ENCODE results near the gene CCDC179.

Gene CCDC179

DNA sequence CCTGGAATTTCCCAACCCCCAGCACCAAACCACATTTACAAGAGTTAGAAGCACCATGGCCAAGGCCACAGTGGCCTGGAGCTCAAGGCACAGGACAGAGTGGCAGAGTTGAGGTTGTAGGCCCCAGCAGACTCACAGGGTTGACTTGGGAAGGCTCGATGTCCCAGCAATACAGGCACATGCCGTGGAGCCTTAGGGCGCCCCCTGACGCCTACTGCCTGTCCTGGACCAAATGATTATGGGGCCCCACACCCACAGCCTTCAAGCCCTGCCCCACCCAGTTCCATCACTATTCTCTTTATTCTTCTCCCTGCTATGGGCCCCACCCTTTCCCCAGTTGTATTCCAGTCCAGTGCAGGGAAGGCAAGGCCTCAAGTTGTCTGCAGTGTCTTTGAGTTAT is at the start of gene CCDC179:
Gene CCDC179, minus strand, starts transcription at position 234 of the 400 bp plus-strand sequence. Its CDS starts 53 bp downstream, at position 181.
- DNase-seq (ENCODE audit: low read depth), result no peak
- H3K4me3 ChIP-seq (ENCODE audit: low read depth, low read length), result no peak within 1 kb of the TSS

DNA sequence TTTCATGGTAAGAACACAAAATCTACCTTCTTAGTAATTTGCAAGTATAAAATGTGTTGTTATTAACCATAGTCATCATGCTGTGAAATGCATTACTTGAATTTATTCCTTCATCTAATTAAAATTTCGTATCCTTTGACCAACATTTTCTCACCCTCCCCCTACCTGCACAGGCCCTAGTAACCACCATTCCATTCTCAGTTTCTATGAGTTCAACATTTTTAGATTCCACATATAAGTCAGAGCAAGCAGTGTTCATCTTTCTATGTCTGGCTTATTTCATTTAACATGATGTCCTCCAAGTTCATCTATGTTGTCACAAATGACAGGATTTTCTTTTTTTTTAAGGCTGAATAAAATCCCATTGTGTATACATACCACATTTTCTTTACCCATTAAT is 43.5 kb upstream of the CCDC179 start:
- no peak for DNase-seq (ENCODE audit: low read depth)
- H3K4me3 ChIP-seq (ENCODE audit: low read depth, low read length), result no peak overlapping the region

GRCh38 chr11:22901603-22902002 is 41.3 kb upstream of the CCDC179 start:
- no peak for DNase-seq (ENCODE audit: low read depth)
- no peak overlapping the region for H3K4me3 ChIP-seq (ENCODE audit: low read depth, low read length)

DNA sequence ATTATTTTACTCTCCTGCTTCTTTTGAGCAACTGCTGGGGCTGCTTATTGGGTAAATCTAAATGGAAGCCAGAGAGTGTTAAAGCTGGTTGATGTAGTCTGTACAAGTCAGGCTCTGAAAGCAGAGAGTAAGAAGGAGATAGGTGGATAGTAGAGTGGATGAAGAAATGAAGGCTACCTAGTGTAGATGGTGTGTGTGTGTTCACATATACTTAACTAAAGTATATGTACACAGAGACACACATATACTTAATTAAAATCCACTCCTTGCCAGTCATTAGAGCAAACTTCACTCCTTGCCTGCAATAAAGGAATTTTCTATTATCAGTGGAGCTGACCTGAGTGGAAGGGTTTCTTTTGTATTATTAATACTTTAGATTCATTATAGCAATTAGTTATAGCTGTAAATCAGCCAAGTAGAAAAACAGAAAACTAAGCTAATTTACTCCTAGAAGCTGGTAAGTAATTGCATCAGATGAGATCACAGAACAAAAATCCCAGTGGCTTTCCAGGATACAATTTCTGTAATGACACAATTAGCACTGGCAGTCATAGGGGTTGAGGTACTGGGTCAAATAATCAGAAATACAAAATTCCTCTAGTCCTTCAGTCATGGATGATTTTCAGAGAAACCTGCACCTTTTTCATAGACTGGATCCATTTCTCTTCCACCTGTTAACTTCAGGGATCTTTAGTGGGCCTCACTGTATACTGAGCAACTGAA is 40.7 kb upstream of the CCDC179 start:
- no peak for DNase-seq (ENCODE audit: low read depth)

DNA sequence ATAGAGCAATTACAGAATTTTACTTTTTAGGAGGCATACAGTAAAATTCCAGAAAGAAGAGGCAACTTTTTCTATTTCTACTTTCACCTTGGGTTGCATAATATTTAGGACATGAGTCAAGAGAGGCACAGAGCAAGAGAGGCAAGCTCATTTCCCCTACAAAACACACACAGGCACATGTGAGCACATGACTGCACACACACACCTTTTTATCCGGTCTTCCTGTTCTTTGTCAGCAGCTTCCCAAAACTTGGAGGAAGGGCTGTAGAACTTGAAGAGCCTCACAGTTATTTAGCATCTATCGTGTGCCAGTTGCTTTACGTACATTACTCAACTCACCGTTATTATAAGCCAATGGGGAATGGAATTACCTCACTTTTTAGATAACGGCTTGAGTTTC is 37.8 kb upstream of the CCDC179 start:
- no peak for DNase-seq (ENCODE audit: low read depth)
- no peak overlapping the region for H3K4me3 ChIP-seq (ENCODE audit: low read depth, low read length)

More for the DNA sequence above, 40.7 kb upstream of the CCDC179 start:
- no peak overlapping the region for H3K4me3 ChIP-seq (ENCODE audit: low read depth, low read length)

- DNase-seq (ENCODE audit: low read depth), result no peak
- H3K4me3 ChIP-seq (ENCODE audit: low read depth, low read length), result no peak overlapping the region
Measured at GRCh38 chr11:22890227-22890626, 30.0 kb upstream of the CCDC179 start.

DNA sequence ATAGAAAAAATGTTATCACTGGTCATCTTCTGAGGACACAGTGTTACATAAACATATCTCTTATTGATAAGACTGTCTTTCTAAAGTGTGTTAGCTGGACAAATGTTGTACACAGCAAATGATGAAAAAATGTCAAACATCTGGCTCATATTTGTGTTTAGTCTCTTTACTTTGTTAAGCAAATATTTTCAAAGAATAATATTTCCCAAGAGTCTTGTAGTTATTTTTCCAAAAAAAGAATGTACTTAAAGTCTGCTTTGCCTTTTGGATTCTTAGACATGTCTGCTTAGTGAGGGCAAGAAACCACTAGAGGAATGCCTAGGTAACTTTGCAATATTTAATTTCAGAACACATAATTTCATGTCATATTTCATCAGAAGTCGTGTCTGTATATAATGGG is 23.9 kb upstream of the CCDC179 start:
- no peak for DNase-seq (ENCODE audit: low read depth)
- no peak overlapping the region for H3K4me3 ChIP-seq (ENCODE audit: low read depth, low read length)

GRCh38 chr11:22879630-22880029 is 19.4 kb upstream of the CCDC179 start:
- DNase-seq (ENCODE audit: low read depth), result peak; percentile 4
- no peak overlapping the region for H3K4me3 ChIP-seq (ENCODE audit: low read depth, low read length)

GRCh38 chr11:22878604-22879003 is 18.3 kb upstream of the CCDC179 start:
- H3K4me3 ChIP-seq (ENCODE audit: low read depth, low read length), result no peak overlapping the region
- no peak for DNase-seq (ENCODE audit: low read depth)

- no peak for DNase-seq (ENCODE audit: low read depth)
- no peak overlapping the region for H3K4me3 ChIP-seq (ENCODE audit: low read depth, low read length)
Measured at GRCh38 chr11:22878039-22878438, 17.8 kb upstream of the CCDC179 start.

- H3K4me3 ChIP-seq (ENCODE audit: low read depth, low read length), result no peak overlapping the region
- peak; percentile 40 for DNase-seq (ENCODE audit: low read depth)
Measured at GRCh38 chr11:22875869-22876473, 15.7 kb upstream of the CCDC179 start.

DNA sequence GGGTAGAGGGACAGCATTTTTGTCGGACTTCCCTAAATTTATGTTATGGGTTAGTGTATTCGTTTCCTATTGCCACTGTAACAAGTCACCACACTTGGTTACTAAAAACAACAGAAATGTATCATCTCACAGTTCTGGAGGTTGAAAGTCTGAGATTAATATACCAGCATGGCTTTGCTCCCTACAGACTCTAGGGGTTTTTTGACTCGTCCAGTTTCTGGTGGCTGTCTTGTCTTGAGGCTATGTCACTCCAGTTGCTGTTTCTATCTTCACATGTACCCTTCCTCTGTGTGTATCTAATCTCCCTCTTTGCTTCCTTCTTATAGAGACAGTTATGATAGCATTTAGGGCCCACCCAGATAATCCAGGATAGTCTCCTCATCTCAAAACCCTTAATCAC is 9.1 kb upstream of the CCDC179 start:
- H3K4me3 ChIP-seq (ENCODE audit: low read depth, low read length), result no peak overlapping the region
- DNase-seq (ENCODE audit: low read depth), result no peak

DNA sequence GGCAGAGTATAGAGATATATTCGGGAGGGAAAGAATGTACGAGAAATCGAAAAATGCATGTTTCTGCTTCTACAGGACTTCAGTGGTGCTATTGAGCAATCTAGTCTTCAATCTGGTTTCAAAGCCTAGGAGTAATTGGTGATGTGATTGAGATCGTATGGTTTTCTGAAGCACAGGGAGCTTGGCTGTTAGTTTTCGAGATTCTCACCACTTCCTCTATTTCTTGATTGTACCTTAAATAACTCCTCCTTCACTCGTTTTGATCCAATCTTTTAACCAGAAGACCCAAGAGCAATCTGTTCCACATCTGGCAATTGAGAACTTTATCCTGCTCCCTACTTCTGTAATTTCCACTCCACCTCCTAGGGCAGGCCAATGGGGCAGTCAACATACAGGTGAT is 518 bp downstream of the CCDC179 start:
- no peak overlapping the region for H3K4me3 ChIP-seq (ENCODE audit: low read depth, low read length)
- no peak for DNase-seq (ENCODE audit: low read depth)

- no peak overlapping the region for H3K4me3 ChIP-seq (ENCODE audit: low read depth, low read length)
- no peak for DNase-seq (ENCODE audit: low read depth)
Measured at GRCh38 chr11:22851477-22851876, 8.8 kb downstream of the CCDC179 start.

DNA sequence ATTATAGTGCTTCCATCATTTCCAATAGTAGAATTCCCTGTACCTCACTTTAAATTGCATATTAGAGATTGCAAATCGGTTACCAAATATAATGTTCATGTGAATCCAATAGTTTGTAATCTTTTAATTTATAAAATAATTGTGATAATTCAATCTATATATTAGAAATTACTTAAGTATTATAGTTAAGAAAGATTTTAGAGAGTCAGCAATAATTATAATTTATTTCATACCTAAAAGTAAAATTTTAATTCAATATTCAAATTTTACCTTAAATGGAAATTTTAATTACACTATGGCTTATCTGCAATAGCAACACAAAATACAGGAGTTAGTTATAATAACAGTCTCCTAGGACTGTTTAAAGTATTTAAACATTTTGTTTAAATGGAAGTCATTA is 13.5 kb downstream of the CCDC179 start:
- DNase-seq (ENCODE audit: low read depth), result no peak
- no peak overlapping the region for H3K4me3 ChIP-seq (ENCODE audit: low read depth, low read length)

- H3K4me3 ChIP-seq (ENCODE audit: low read depth, low read length), result no peak overlapping the region
- no peak for DNase-seq (ENCODE audit: low read depth)
Measured at GRCh38 chr11:22832315-22833015, 27.8 kb downstream of the CCDC179 start.

DNA sequence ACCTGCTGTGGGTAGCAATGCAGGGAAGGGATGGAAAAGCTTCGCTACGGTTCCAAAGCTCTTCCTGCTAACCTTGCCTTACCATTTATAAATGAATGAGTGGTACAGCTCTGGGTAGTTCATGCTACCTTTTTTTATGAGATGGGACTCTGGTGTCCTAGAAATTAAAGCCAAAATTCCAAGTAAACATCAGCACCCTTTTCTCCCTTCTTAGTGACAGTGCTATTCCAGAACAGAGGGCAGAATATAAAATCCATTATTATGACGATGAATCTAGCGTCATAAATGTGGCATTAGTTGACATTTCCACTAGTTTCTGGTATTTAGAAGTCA is 30.2 kb downstream of the CCDC179 start:
- DNase-seq (ENCODE audit: low read depth), result no peak
- H3K4me3 ChIP-seq (ENCODE audit: low read depth, low read length), result peak overlapping the region; percentile 68

DNA sequence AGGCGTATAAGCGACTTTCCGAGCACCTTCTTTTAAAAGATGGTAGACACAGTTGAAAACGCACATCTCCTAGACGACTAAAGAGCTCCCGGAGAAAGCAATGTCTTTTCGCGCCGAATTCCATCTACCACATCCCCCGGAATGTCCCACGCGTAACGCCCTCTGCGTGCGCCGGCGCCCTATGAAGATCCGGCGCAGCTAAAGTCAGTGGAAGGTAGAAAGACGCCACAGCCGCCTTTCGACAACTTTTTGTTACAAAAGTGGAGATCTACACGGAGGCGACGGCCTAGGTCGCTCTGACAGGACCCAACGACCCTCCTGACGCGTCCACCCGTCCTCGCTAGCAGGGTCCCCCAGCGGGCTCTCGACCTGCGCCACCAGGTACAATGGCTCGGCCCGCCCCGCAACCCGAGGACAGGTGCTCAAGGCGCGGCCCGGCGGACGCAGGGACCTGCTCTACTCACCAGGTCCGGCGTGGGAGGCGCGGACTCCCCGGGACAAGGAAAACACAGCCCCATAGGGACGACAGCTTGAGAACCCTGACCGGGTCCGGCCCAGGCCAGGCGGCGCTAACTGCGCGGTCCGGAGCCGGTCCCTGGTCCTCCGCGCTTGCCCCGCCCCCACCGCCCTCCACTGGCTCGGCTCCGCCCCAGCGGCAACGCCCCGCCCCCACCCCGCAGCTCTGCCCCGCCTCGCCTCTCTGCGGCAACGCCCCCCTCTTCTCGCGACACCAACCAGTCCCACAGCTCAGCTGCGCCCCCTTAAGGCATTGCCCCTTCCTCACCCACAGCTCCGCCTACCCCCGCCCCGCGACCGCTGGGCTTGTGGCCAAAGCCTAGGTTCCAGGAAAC is 30.8 kb downstream of the CCDC179 start, which contains the start of gene SVIP:
Gene SVIP, minus strand, starts transcription at position 571 of the 851 bp plus-strand sequence. Its CDS starts 53 bp downstream, at position 518.
- H3K4me3 ChIP-seq (ENCODE audit: low read depth, low read length), result peak within 1 kb of the TSS; percentile 68
- DNase-seq (ENCODE audit: low read depth), result peak; percentile 43

DNA sequence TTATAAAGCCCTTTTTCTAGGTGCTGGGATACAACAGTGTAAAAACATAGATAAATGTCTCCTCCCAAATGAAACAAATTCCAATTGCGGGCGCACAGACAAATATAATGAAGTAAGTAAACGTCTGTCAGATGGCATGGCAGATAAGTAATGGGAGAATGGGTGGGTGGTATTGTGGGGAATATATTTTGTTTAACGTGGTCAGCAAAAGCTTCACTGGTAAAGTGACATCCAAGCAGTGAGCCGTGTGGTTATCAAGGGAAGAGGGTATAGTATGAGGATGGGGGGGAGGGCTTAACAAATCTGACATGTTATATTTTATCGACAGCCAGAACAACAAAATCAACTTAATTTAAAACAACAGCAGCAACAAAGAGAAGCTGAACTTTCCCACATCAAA is 31.9 kb downstream of the CCDC179 start:
- no peak for DNase-seq (ENCODE audit: low read depth)
- H3K4me3 ChIP-seq (ENCODE audit: low read depth, low read length), result no peak overlapping the region

DNA sequence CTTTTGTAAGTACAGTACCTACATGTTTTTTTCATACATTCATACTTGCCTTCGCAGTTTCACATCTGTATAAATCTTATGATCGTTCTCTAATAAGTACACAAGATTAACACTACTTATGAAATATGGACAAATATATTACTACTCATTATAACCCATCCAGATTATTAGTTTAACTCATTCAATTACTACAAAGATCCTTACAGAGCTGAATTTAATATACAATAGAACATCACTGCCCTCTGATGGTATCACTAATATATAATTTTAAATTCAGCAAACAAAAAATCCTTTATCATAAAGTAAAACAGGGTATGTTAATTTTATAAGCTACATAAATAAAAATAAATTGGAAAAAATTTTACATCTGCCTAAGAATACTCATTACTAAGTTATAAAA is 38.1 kb downstream of the CCDC179 start:
- no peak for DNase-seq (ENCODE audit: low read depth)

More for the DNA sequence above, 38.1 kb downstream of the CCDC179 start:
- H3K4me3 ChIP-seq (ENCODE audit: low read depth, low read length), result no peak overlapping the region

Measured in skeletal muscle cell (primary cell).